Omental fat pad (tissue), 4 donors: Measurements from ENCODE around the gene CCDC127. TPM values are rescaled to one million over a fixed set of nuclear protein-coding genes. Genes with fewer than 3 reads are reported as not detected.

Source experiments
- ATAC-seq: fragments of 150-250 bp; one replicate; pipeline ENCODE4 v1.9.1; 2016; ENCODE audit warnings: mild to moderate bottlenecking, moderate library complexity; ENCODE audit not compliant: low FRiP score
- DNase-seq: peaks from one replicate; pipeline ENCODE4 v3.0.0-alpha.2; 2019; ENCODE audit warnings: low spot score
- total RNA-seq, 4 donors: library from RNA; depleted of rRNA; stranded (reverse); fragments of >200 nt; gene quantifications; one replicate each; pipeline ENCODE4 v1.1.0, GENCODE V29; 2016
- TF ChIP-seq, protein P1 (sequence below), 3 donors: fragments of 450-650 bp; IDR thresholded peaks; one replicate each; pipeline ENCODE4 v1.5.1; 2016 to 2017; ENCODE audit warnings: antibody characterized with exemption in 3 of 3, mild to moderate bottlenecking in 3 of 3, moderate library complexity in 2 of 3

Gene CCDC127
- total RNA-seq, 4 donors from 2014 or later, result 4.7 to 10.6 (median 5.5) TPM

DNA sequence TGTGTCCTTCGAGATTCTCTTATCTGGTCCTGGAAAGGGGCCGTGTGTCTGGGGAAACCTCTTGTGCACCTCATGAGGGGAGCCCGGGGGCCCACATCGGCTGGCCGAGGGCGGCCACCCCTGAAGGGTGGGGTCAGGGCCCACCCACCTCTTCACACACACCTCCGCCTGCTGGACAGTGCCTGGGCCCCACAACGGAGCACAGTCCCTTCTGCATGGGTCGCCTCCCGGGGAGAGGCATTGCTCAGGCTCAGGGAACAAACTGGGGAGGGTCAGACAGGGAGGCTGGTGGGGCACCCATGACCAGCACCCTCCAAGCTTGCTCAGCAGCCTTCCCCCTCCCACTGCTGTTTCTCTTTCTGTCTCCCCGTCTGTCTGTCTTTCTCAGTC is 28.0 kb downstream of the CCDC127 start:
- ATAC-seq, result no peak
- no peak for DNase-seq
- TF ChIP-seq, protein P1, sequence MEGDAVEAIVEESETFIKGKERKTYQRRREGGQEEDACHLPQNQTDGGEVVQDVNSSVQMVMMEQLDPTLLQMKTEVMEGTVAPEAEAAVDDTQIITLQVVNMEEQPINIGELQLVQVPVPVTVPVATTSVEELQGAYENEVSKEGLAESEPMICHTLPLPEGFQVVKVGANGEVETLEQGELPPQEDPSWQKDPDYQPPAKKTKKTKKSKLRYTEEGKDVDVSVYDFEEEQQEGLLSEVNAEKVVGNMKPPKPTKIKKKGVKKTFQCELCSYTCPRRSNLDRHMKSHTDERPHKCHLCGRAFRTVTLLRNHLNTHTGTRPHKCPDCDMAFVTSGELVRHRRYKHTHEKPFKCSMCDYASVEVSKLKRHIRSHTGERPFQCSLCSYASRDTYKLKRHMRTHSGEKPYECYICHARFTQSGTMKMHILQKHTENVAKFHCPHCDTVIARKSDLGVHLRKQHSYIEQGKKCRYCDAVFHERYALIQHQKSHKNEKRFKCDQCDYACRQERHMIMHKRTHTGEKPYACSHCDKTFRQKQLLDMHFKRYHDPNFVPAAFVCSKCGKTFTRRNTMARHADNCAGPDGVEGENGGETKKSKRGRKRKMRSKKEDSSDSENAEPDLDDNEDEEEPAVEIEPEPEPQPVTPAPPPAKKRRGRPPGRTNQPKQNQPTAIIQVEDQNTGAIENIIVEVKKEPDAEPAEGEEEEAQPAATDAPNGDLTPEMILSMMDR (IDR thresholded peaks at IDR 0.05), result no peak

DNA sequence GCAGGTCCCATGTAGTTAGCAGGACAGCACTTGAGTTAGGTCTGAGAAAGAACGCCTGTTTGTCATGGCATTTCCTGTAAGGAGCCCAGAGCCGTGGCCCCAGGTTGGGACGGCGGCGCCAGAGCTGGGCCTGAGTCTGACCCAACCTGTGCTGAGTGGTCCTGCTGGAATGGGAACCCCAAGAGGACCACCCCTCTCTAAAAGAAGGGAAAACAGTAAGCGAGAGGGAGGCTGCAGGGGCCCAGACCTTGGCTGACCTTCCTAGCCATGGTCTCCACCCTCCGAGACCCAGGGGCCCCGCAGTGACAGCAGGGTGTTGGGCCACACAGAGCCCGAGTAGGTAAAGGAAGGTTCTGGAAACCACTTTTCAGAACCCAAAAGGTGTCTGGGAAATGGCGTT is 28.5 kb downstream of the CCDC127 start:
- ATAC-seq (no peak), DNase-seq (no peak)
- TF ChIP-seq, protein P1 (IDR thresholded peaks at IDR 0.05), result no peak

DNA sequence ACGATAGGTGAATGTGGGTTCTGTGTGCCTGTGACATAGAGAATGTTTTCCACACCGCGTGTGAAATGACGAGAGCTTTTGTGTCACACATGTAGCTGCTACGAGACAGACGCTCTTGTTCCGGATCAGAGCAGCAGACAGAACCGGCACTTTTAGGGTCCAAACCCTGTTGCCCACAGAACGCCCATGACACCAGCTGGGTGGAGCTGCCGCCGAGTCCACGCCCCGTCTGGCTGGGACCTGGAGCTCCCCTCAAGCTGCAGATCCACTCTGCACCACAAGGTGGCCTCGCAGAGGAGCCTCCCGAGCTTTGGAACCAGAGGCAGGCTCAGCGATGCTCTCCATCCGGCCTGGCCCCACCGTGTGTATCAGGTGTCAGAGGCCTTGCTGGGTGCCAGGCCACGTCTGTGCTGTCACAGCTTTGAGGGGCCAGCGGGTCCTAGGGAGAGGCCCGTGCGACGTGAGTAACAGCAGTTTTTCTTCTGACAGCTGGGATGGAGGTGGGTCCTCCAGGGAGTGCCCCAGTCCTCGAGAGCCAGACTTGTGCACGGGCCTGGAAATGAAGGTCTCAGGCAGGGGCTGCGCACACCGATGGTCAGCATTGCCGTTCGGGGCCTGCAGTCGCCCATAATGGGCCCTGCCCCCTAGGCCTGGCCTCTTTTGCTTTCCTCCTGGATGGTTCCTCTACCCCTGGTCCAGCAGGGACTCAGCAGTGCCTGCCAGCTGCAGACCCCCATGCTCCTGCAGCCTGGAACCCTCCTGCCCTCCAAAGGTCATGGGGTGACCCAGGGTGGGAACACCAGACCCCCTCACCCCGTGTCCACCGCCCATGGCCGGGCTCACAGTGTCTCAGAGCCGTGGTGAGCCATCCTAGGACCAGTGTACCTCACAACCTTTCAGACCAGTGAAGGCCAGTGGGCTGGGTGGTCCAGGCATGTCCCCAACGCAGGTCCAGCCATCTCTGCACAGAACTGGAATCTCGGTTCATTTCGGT is 29.2 kb downstream of the CCDC127 start:
- DNase-seq (peak; percentile 80), ATAC-seq (peak; percentile 85)
- TF ChIP-seq, protein P1 (IDR thresholded peaks at IDR 0.05), result peak in 1 of 3 donors; percentile 91

DNA sequence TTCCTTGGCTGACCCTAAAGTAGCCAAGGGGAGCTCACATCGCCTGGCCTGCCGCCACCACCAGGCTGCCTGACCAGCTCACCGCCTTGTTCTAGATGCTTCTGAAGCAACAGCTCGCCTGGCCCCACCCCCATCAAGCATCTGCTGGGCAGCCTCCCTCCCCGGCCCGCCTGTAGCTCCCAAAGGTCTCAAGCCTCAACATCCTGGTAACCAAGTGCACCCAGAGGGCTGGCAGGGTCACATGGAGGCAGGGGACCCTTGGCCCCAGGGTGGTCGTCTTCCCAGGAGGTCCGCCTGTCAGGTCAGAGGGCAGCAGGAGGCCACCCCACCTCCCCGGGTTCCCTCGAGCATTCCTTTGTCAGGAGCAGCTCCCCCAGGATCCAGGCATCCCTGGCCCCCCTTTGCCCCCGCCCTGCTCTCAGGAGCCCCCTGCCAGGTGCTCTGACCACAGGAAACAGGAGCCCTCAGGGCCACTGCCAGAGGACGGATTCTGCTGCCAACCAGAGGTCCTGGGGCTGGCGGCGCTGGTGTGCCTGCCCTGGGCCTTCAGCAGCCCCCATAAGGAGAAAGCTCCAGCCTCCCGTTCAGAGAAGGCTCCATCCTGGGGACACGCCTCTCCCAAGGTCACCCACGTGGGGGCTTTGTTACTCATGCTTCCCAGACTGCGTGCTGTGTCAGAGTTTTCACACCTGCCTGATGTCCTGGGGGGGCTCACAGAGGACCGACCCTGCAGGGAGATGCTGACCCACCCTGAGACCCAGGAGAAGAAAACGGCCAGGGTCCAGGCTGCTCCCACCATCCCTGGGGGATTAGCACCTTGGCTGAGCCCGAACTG is 30.1 kb downstream of the CCDC127 start:
- DNase-seq (no peak), ATAC-seq (no peak)
- TF ChIP-seq, protein P1 (IDR thresholded peaks at IDR 0.05), result no peak

DNA sequence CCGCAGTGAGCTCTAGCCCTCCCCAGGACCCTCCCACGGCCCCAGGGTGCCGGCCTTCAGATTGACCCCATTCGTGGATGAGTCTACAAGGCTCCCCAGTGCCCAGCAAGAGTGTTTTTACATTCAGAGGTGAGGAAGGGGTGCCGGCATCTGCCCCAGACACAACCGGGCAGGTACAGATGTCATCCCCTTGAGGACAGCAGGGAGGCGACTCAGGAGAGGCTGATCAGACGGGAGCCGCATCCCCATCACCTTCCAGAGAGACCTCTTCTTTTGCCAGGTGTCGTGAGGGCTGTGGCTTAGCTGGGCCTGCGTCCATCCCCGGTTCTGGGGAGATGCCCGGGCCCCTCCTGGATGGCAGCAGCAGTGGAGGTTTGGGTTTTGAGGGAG is 30.9 kb downstream of the CCDC127 start:
- ATAC-seq (no peak), DNase-seq (no peak)
- TF ChIP-seq, protein P1 (IDR thresholded peaks at IDR 0.05), result no peak

DNA sequence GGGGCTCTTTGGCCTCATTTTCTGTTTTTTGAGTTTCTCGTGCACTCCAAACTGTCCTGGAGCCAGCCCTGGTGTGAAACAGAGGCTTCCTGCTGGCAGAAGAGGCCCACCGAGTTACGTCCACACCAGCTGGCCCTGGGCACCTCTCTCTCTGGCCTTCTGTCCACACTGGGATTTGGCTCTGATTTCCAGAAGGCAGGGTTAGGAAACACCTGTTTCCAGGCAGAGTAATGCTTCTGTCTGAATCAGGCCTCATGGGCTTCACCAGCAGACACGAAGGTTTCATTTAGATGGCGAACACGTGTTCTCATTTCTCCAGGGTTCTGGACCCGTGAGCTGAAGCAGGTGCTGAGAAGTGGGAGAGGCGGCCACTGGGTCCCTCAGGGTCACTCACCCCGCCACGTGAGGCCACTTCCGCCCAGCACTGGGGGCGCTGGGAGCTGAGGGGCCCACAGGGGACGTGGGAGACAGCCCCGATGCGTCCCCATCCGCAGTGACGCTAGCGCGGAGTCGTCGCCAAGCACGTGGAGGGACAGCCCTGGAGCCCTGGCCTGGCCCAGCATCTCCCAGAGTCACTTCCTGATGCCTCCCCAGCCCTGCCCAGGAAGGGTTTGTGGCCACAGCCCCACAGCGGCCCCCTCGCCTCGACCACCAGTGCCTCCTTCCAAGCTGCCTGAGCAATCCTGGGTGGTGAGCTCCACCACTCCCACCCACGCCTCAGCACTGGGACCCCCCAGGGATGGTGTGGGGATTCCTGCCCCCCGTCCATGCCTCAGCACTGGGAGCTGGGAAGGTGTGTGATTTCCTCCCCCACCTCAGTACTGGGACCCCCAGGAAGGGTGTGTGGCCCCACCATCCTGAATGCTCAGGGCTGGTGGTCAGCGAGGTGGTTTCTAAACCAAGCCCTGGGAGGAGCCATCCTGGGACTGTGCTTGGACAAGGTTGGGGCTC is 31.6 kb downstream of the CCDC127 start:
- ATAC-seq (no peak), DNase-seq (no peak)
- TF ChIP-seq, protein P1 (IDR thresholded peaks at IDR 0.05), result no peak
